PFSK-1 (cell line): ENCODE measurements around the gene ZMAT3.

Experiments
- FOXP2 ChIP-seq: optimal IDR thresholded peaks from 2 replicates; pipeline ENCODE3; 2011; ENCODE audit warnings: borderline replicate concordance, control low read depth, inconsistent platforms; ENCODE audit not compliant: insufficient read depth; ENCODE audit errors: extremely low read length, extremely low read depth
- POLR2AphosphoS5 ChIP-seq: IDR thresholded peaks from 2 replicates; pipeline ENCODE4 v1.6.1; 2012; ENCODE audit warnings: low read depth, mild to moderate bottlenecking, control low read depth, low read length, moderate library complexity
- REST ChIP-seq, 2 experiments: IDR thresholded peaks; 2 replicates each; pipeline versions ENCODE4 v1.6.1 to v1.8.0; 2011 to 2012; ENCODE audit warnings: low read depth in 2 of 2, low read length in 2 of 2, control low read depth in 1 of 2, inconsistent platforms in 1 of 2, mild to moderate bottlenecking in 1 of 2, moderate library complexity in 1 of 2; ENCODE audit not compliant: insufficient read depth in 1 of 2
- SIN3A ChIP-seq: IDR thresholded peaks from 2 replicates; pipeline ENCODE4 v1.6.1; 2012; ENCODE audit warnings: mild to moderate bottlenecking, low read length, moderate library complexity, borderline replicate concordance; ENCODE audit not compliant: insufficient read depth
- TAF1 ChIP-seq: IDR thresholded peaks from 2 replicates; pipeline ENCODE4 v1.6.1; 2012; ENCODE audit warnings: low read length, control low read depth, borderline replicate concordance; ENCODE audit not compliant: insufficient read depth

ZMAT3 gene

GRCh38 chr3:179015551-179016020 is 56.0 kb downstream of the ZMAT3 start:
- TF ChIP-seq TAF1 (no peak), REST (IDR thresholded peaks at IDR 0.05; ENCODE audit: insufficient read depth in 1 of 2, low read depth in 2 of 2, low read length in 2 of 2) (no peak), POLR2AphosphoS5 (no peak), FOXP2 (no peak), SIN3A (no peak)

- TF ChIP-seq REST (IDR thresholded peaks at IDR 0.05; ENCODE audit: insufficient read depth in 1 of 2, low read depth in 2 of 2, low read length in 2 of 2) (no peak), POLR2AphosphoS5 (no peak), FOXP2 (no peak), TAF1 (no peak)
Observed at GRCh38 chr3:179005706-179006105, 65.9 kb downstream of the ZMAT3 start.

GRCh38 chr3:179005213-179005612 is 66.4 kb downstream of the ZMAT3 start:
- TF ChIP-seq SIN3A (no peak), POLR2AphosphoS5 (no peak), TAF1 (no peak), REST (IDR thresholded peaks at IDR 0.05; ENCODE audit: insufficient read depth in 1 of 2, low read depth in 2 of 2, low read length in 2 of 2) (no peak), FOXP2 (no peak)

- TF ChIP-seq FOXP2 (no peak), TAF1 (no peak), SIN3A (no peak), REST (IDR thresholded peaks at IDR 0.05; ENCODE audit: insufficient read depth in 1 of 2, low read depth in 2 of 2, low read length in 2 of 2) (no peak), POLR2AphosphoS5 (no peak)
Observed at GRCh38 chr3:179000659-179001058, 71.0 kb downstream of the ZMAT3 start.

- TF ChIP-seq SIN3A: no peak
Observed at GRCh38 chr3:179000144-179000543, 71.5 kb downstream of the ZMAT3 start.
